Epithelial cell of proximal tubule (primary cell): ENCODE data around the gene KREMEN1. TPM values are rescaled to one million over a fixed set of nuclear protein-coding genes. Genes with fewer than 3 reads are reported as not detected.
A peak's percentile ranks its signal among the peaks of the same experiment; 100 is the strongest.

ENCODE experiments used
- DNase-seq: peaks from one replicate; pipeline ENCODE4 v3.0.0-alpha.2; 2011; ENCODE audit warnings: low read depth
- H3K4me3 ChIP-seq: 2 replicates; pipeline ENCODE4 v1.5.1; 2011; ENCODE audit warnings: low read depth, mild to moderate bottlenecking, low read length
- CTCF ChIP-seq: conservative IDR thresholded peaks from 2 replicates; pipeline ENCODE4 v1.5.1; 2012; ENCODE audit warnings: low read depth, mild to moderate bottlenecking, low read length
- total RNA-seq: library from RNA; depleted of rRNA; stranded (reverse); fragments of >200 nt; gene quantifications from 2 replicates; pipeline ENCODE4 v1.2.3, GENCODE V29; 2015

Gene KREMEN1
- total RNA-seq, 1 donor from 2014 or later, result 10.8 TPM

DNA sequence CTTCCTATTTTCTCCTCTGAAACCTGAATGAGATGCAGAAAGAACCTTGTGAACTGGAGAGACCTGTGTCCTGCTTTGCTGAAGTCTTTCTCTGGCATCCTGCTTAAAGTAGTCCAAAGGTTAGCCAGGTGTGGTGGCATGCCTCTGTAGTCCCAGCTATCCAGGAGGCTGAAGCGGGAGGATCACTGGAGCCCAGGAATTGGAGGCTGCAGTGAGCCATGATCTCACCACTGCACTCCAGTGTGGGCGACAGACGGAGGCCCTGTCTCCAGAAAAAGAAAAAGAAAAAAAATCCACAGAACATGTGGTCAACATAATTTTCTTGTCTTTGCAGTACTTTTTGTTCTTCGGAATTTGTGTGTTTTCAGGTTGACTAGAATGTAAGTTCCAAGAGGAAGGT, 2.3 kb upstream of the KREMEN1 start:
- DNase-seq, result no peak
- no peak overlapping the region for H3K4me3 ChIP-seq
- no peak for TF ChIP-seq CTCF

- H3K4me3 ChIP-seq, result peak overlapping the region; percentile 47
- DNase-seq, result no peak
- TF ChIP-seq CTCF, result no peak
These were observed 1.4 kb upstream of the KREMEN1 start for GRCh38 chr22:29071261-29072045.

GRCh38 chr22:29072193-29072978, 449 bp upstream of the KREMEN1 start:
- no peak for DNase-seq
- peak overlapping the region; percentile 47 for H3K4me3 ChIP-seq
- no peak for TF ChIP-seq CTCF

GRCh38 chr22:29073618-29074275, 912 bp downstream of the KREMEN1 start:
- H3K4me3 ChIP-seq, result peak overlapping the region; percentile 67
- no peak for TF ChIP-seq CTCF
- no peak for DNase-seq

DNA sequence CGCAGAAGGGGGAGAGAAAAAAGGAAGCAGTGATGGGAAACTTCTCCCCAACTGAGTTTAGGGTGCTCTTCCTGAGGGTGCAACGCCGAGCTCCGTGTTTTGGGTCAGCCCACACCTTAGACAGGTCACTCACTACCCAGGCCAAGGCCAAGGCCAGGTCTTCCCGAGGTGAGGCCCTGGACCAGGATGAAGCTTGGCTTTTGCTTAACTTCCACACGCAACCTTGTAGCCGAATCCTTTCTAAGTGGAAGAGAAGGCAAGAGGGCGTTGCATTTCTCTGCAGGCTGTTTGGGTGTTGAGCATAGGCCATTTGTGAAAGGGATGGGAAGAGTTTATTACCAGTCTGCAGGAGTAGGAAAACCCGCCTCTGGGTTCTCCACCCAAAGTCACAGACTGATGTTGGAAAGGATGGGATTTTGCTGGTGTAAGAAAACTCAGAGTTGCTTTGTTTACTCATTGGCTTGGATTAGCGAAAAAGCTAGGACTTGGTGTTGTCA, 1.5 kb downstream of the KREMEN1 start:
- TF ChIP-seq CTCF, result no peak
- DNase-seq, result no peak
- H3K4me3 ChIP-seq, result peak overlapping the region; percentile 67

GRCh38 chr22:29078036-29078868, 5.4 kb downstream of the KREMEN1 start:
- no peak for DNase-seq
- peak; percentile 35 for TF ChIP-seq CTCF

More at GRCh38 chr22:29078036-29078868, 5.4 kb downstream of the KREMEN1 start:
- H3K4me3 ChIP-seq, result no peak overlapping the region
